ENCODE measurements around the gene USP31.

USP31 gene

DNA sequence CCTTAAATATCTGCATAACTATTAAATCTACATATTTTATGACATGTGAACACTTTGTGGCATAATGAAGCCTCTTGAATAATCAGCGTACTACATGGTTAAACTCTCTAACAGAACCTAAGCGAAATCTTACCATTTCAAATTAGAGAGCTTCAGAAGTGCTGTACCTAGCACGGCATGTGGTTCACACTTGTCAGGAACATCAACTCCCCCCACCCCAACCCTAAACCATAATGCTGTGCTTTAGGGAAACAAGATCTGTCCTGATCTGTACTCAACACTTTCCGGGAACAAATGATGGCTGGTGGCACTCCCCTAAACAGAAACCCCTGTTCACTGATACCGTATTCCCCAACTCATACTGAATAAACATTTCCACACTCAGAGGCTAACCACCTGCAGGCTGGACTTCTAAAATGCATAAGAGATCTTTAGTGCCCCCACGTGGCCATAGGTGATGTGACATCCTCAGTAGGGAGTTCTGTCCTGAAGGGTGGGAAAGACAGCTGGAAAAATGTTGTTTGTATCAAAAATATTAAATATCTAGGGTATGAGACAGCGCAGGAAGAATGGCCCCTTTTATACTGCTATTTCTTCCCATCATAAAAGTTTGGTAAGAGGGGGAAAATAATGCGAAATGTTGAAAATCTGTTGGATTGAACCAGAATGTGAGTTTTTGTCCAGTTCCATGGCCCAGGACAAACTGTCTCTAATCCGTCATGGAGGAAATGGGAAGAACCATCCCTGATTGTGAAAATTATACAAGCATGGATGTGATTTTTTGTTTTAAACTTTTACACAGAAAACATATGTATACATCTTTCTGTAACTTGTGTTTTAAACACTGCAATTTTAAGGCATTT, 88.6 kb downstream of the USP31 start:
- peak; percentile 5 to 23 for DNase-seq (ENCODE audit: low read depth in 2 of 2)

DNA sequence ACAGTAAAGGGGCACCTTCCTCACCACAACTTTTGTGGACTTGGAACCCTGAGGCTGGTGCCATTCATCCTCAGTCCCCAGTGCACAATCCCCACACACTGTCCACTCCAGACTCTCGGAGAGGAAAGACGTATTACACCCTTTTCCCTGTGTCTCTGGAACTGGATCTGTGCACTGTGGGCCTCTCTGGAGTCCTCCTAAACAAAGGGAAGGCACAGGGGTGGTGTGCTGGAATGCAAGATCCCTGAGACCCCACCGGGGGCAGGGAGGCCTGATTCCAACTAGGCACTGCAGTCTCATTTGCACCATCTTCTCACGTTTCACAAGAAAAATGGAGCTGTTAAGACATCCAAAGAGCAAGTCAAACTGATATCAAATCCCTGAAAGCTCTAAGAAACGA, 89.8 kb downstream of the USP31 start:
- no peak for DNase-seq (ENCODE audit: low read depth in 2 of 2)

DNA sequence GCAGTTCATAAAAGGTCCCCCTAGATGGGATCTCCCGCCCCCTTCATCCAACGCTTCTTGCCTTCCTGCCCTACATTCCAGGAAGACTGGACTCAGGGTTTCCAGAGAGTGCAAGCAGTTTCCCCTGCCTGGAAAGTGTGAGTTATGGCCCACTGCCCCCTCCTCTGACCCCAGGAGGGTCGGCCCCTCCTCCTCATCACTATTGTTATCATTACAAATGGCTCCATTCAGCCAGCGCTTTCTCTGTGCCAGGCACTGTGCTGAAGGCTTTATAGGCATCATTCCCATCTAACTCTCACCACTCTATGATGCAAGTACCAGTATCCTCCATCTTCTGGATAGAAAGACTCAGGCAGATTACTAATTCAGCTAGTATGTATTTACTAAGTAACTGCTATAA, 90.7 kb downstream of the USP31 start:
- no peak for DNase-seq (ENCODE audit: low read depth in 2 of 2)

DNA sequence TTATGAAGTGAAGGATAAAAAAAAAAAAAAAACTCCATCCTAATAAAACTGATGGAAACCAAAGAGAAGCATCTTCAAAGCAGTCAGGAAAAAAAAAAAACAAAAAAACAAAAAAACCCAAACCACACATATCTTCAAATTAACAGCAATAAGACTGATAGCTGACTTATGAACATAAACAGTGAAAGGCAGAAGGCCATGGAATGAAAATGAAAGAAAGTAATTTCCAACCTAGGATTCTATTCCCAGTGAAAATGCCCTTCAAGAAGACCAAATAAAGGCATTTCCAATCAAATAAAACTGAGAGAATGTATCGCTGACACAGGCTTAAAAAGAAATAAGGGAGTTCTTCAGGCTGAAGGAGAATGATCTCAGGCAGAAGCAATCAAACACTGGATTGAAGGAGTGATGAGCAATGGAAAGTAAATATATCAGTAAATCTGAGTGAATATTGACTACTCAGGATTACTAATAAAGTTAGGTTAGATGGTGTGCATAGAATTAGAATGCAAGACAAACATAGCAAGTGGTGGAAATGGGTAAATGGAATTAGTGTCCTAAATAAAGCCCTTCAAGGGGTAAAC, 92.1 kb downstream of the USP31 start:
- no peak for DNase-seq (ENCODE audit: low read depth in 2 of 2)

DNA sequence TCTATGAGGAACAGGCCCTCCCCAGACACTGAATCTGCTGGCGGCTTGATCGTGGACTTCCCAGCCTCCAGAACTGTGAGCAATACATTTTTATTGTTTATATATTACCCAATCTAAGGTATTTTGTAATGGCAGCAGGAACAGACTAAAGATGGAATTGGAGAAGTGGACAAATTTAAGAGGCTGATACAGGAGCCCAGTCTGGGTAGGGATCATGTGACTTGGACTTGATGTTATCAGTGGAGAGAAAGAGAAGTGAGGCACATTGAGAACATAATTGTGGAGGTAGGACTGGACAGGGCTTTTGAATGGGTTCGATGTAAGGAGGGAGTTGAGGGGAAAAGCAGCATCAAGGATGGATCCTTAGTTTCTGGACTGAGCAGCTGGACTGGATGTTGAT, 93.8 kb downstream of the USP31 start:
- DNase-seq (ENCODE audit: low read depth in 2 of 2) = no peak

DNA sequence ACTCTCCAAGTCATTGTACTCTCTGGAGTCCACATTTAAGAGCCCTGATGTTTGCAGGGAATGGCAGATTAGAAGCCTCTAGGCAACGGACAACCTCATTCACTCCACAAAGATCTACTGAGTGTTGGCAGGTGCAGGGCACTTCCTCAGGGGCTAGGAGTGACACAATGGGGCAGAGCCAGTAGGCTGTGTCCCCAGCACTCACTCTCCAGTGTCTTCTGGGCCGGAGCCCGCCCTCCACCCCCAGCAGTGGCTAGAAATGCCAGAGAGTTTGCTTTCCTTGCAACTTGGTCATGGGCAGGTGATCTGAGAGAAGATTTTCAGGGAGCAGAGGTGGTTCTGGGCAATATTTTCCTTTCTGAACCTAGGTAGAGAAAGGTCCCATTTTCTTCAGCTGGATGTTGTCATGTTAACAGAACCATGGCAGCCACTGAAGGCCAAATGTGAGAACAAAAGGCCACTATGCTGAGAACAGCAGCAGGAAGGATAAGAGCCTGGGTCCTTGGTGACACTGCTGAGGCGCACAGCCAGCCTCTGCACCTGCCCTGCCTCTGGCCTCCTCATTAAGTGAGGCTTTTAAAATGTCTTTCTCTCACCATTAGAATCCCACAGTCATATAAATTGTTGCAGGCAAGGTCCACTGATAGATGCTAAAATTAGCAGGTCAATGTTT, 96.2 kb downstream of the USP31 start:
- DNase-seq (ENCODE audit: low read depth in 2 of 2) = no peak

DNA sequence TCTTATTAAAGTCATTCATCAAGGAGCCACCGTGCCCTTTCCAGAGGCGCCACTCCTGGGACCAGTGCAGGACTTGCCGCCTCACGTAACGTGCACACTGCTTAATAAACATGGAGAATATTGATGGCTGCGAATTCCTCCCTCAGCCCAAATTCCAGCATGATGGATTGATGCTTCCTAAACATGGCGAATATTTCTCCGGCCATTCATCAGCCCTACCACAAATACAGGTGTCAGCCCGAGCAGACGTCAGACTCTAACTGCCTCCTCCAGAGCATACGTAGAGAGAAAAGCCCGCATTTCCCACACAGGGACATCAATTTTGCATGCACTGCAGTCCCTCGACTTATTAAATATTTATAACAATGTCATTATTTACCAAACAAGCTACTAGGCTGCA, 97.0 kb downstream of the USP31 start:
- no peak for DNase-seq (ENCODE audit: low read depth in 2 of 2)

DNA sequence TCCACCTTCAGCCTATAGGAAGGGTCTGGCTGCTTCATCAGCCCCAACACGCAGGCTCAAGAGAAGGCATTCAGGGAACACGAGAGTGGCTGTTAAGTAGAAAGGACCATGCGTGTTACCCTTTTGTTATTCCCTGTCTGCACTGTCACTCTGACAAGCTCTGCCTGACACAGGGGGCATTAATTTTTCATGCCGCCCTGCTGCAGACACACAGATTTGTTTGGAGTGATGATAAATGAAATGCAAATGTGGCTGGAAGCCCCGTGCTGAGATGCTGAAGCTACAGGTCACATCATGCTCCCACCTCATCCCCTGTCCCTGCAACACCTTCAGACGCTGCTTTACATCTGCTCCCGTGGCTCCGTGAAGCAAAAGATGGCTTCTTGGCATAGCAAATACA, 97.7 kb downstream of the USP31 start:
- no peak for DNase-seq (ENCODE audit: low read depth in 2 of 2)

DNA sequence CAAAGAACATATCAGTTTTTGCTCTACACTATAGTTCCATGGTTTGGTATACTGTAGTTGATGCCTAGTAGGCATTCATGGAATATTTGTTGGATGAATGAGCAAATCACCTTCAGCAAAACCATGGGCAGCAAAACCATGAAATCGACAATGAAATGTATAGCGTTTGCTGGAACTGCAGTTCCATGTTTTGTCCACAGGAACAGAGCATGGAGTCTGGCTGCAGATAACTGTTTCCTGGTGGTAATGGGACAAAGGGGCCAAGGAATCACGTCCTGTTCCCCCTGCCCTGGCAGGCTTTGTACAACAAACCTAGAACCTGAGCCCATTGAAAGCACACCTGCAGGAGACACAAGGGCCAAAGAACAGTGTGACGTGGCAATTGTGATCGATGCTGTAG, 101.1 kb downstream of the USP31 start:
- no peak for DNase-seq (ENCODE audit: low read depth in 2 of 2)

DNA sequence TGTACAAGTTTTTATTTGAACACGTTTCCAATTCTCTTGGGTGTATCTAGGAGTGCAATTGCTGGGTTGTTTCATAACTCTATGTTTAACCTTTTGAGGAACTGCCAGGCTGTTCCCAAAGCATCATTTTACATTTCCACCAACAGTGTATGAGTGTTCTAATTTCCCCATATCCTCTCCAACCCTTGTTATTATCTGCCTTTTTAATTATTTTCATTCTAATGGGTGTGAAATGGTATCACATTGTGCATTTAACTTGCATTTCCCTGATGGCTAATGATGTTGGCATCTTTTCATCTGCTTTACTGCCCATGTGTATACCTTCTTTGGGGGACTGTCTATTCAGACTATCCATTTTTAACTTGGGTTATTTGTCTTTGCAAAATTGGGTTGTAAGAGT, 104.2 kb downstream of the USP31 start:
- no peak for DNase-seq (ENCODE audit: low read depth in 2 of 2)

DNA sequence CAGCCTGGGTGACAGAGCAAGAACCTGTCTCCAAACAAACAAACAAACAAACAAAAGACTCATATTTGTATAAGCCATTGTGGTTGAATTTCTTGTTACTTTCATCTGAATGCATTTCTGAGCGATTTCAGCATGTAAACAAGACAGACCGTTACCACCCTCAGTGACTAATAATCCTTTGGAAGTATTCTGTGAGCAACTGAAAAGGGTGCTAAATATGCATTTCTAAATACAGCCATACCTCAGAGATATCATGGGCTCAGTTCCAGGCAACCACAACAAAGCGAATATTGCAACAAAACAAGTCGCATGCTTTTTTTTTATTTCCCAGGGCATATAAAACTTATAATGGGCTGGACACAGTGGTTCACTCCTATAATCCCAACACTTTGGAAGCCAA, 109.0 kb downstream of the USP31 start:
- no peak for DNase-seq (ENCODE audit: low read depth in 2 of 2)

DNA sequence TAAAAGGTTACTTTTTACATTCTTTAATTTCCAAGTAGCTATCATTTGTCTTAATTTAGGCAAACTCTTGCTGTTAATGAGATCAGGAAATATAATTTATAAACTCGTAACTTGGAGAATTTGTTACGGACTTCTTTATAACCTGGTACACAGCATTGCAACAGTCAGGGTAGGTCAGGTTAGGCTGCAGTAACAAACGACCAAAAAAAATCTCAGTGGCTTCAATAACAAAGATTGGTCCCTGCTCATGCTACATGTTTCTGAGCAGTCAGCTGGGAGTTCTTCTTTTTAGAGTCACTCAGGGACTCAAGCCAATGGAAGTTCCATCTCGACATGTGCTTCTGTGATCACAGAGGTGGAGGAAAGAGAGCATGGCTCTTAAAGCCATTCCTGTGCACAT, 110.1 kb downstream of the USP31 start:
- DNase-seq (ENCODE audit: low read depth in 2 of 2) = no peak

DNA sequence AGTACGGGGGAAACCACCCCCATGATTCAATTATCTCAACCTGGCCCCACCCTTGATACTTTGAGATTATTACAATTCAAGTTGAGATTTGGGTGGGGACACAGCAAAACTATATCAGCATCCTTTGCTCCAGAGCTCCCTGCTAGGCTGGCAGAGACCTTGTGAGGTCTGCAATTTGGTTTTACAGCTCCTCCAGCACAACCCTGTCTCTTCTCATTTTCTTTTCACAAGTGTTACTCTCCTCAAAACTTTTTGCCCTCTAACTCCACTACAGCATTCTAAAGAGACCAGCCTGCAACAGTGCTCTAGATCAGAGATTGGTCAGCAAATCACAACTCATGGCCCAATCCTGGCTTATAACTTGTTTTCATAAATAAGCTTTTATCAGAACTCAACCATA, 114.0 kb downstream of the USP31 start:
- no peak for DNase-seq (ENCODE audit: low read depth in 2 of 2)

DNA sequence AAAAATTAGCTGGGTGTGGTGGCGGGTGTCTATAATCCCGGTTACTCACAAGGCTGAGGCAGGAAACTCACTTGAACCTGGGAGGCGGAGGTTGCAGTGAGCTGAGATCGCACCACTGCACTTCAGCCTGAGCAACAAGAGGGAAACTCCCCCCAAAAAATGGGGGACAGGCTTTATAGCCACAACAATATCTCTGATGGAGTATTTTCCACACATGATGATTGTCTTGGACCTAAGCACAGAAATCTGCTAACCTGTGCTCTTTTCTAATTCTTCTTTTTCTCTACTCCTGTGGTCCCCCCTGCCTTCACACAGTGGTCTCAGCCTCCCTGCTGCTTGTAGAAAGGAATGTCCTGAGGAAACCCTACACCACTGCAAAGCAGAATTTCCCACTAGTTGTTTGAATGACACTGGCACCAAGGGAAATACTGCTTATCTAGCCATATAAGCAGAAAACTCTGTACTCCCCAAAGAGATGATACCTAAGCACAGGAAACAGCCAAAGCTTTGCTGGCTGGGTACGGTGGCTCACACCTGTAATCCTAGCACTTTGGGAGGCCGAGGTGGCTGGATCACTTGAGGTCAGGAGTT, 117.6 kb downstream of the USP31 start:
- DNase-seq (ENCODE audit: low read depth in 2 of 2) = no peak

DNA sequence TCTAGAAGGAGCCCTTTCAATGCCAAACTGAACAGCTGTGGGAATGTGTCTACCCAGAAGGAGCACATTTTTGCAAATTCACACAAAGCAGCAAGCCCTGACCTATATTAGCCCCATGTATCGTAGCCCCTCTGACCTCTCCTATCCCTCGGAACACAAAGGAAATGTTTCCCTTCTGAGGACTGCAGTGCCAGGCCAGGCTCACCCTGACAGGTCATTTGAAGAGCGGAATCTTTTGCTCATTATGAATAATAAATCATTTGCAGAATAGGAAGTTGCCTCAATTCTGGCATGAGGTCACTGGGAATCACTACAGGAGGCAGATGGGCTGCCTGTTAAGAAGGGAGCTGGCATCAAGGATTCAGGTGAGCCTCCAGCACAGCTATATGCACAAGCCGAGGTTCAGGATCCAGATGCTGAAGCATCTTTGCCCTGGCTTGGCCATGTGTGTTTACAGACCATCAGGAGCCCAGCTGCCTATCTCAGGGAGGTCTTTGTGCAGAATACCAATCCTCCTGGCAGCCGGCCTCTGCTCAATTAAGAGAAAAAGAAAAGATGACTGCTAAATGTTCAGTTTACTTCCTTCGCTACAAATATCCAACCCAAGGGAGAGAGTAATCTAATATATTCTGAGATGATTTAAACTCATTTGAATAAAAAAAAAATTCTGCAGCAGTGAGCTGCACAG, 119.4 kb downstream of the USP31 start:
- DNase-seq (ENCODE audit: low read depth in 2 of 2) = no peak

DNA sequence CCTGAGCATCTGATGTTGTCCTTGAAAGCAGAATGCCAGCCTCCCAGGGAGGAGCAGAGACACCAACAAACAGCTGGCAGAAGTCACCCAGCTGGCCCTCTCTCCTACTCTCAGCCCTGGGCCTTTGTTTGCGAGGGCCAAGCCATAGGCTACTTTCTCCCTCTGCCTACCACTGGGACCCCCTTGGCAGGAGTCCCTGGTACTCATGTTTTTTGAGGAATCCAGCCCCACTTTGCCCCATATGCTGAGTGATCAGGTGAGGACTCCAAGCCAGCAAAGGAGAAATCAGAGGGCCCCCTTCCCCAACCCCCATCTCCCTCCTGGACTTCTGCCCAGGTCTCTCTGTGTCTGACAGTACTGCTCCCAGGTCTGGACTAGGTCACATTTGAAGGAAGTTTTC, 121.9 kb downstream of the USP31 start:
- no peak for DNase-seq (ENCODE audit: low read depth in 2 of 2)

DNA sequence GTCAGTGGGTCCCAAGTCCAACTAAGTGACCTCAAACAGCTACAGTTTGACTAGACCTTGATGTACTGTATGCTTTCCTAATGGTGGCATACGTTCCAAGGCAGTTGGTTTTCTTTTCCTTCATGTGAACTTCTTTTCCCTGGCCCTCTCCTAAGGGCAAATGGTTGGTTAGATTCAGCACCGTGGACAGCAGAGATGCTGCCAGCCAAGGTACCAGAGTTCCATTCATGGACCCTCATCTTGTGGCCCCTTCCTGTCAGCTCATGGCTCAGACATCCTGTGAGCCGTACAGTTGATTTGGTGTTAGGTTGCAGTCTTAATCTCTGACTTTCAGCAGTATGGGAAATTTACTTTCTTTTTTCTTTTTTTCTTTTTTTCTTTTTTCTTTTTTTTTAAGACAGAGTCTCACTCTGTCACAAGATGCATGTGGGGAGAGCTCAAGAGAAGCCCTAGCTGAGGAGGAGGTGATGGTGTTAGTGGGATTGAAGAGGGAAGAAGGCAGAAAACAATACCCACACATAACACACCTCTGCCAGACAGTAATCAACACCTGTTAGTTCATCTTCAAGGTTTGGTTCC, 122.4 kb downstream of the USP31 start:
- no peak for DNase-seq (ENCODE audit: low read depth in 2 of 2)

DNA sequence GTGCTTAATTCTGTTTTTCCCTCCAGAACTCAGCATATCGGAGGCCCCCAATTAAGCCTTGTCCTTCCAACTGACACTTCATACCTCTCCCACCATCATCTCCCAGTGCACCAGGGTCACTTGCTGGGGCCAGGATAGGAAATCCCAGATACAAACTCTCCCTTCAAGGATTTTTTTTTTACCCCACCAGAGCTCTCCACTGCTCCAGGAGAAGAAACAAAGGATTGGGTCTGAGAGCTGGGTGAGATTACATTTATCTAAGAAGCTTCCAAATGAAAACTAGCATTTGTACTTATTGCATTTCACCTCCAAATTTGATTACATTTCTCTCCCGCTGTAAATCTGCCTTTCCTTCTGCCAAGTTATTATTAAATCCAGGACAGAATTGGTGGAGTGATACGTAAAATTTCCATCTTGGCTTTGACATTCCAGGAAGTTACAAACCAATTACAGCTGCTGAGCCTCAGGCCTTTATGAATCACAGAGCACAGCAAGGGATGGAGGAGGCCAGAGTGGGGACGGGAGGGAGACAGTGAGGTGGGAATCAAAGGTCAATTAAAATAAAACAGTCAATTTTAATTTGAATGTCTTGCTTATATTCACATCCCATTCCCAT, 123.5 kb downstream of the USP31 start:
- no peak for DNase-seq (ENCODE audit: low read depth in 2 of 2)

DNA sequence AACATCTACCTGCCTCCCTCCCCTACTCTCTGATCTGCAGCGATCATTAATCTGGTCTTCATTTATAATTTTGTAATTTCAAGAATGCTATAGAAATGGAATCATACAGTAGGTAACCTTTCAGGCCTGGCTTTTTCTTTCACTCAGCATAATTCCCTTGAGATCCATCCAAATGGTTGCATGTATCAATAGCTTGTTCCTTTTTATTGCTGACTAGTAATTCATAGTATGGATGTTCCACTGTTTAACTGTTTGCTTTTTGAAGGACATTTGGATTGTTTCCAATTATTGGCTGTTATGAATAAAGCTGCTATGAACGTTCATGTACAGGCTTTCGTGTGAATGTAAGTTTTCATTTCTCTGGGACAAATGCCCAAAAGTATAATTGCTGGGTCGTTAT, 125.2 kb downstream of the USP31 start:
- DNase-seq (ENCODE audit: low read depth in 2 of 2) = no peak

DNA sequence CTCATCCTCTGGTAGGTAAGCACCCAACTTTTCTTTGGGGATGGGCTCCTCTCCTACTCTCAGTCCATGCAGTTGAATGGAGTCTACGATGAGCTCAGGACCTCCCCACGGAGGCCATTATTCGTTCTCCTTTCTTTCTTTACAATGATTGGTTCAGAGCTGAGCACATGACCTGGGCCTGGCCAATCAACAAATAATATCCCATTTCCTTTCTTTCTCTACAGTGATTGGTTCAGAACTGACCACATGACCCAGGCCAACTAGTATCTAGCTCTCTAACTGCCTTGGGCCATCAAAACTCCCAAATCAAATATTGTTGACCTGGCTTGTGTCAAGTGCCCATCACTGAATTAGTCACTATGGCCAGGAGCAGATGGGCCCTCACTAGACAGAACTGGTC, 129.2 kb downstream of the USP31 start:
- DNase-seq (ENCODE audit: low read depth in 2 of 2) = no peak

DNA sequence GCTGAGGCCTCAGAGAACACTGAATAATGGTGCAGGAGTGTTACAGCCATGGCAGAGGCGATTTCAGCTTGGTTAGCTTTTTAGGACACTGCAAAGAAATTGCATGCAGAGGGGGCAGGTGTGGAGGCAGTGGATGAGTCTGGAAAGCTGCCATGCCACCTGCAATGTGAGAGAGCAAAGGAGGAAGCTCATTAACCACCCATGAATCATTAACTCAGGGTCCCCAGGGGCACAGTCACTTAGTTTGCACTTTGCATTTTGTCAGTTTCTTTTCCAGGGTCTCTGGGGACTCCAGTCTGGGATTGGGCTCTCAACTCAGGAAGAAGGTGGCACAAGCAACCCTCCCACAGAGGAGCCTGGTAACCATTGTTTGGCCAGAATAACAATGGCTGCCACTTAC, 132.9 kb downstream of the USP31 start:
- no peak for DNase-seq (ENCODE audit: low read depth in 2 of 2)
